Fibroblast of villous mesenchyme (primary cell): ENCODE data around the gene PACS1. TPM values are rescaled to one million over a fixed set of nuclear protein-coding genes. Genes with fewer than 3 reads are reported as not detected.

Experiments
- DNase-seq: peaks from one replicate; pipeline ENCODE4 v3.0.0-alpha.2; 2010; ENCODE audit warnings: low read depth
- H3K4me3 ChIP-seq: 2 replicates; pipeline ENCODE4 v1.5.1; 2011; ENCODE audit warnings: low read depth, mild to moderate bottlenecking, low read length
- CTCF ChIP-seq: IDR thresholded peaks from 2 replicates; pipeline ENCODE4 v1.5.1; 2012; ENCODE audit warnings: low read depth, mild to moderate bottlenecking, low read length; ENCODE audit not compliant: insufficient read depth
- total RNA-seq: library from RNA; depleted of rRNA; stranded (reverse); fragments of >200 nt; gene quantifications from 2 replicates; pipeline ENCODE4 v1.2.3, GENCODE V29; 2012

PACS1 gene
- total RNA-seq, 1 donor: 36.7 TPM

GRCh38 chr11:66070604-66071380 lies 720 bp downstream of the PACS1 start:
- peak overlapping the region; percentile 62 for H3K4me3 ChIP-seq
- DNase-seq: peak; percentile 64
- no peak for TF ChIP-seq CTCF

GRCh38 chr11:66071381-66071801 lies 1.3 kb downstream of the PACS1 start:
- H3K4me3 ChIP-seq: peak overlapping the region; percentile 62
- no peak for DNase-seq
- TF ChIP-seq CTCF: no peak

- no peak for DNase-seq
- no peak for TF ChIP-seq CTCF
- H3K4me3 ChIP-seq: peak overlapping the region; percentile 62
Observed at GRCh38 chr11:66072081-66072480, 2.0 kb downstream of the PACS1 start.

GRCh38 chr11:66072518-66072917 lies 2.4 kb downstream of the PACS1 start:
- H3K4me3 ChIP-seq: peak overlapping the region; percentile 35
- DNase-seq: no peak
- no peak for TF ChIP-seq CTCF

GRCh38 chr11:66073669-66074068 lies 3.6 kb downstream of the PACS1 start:
- no peak for DNase-seq
- H3K4me3 ChIP-seq: no peak overlapping the region
- TF ChIP-seq CTCF: no peak

GRCh38 chr11:66075273-66075672 lies 5.2 kb downstream of the PACS1 start:
- DNase-seq: no peak
- H3K4me3 ChIP-seq: no peak overlapping the region
- no peak for TF ChIP-seq CTCF

- no peak overlapping the region for H3K4me3 ChIP-seq
- DNase-seq: no peak
- TF ChIP-seq CTCF: no peak
Observed at GRCh38 chr11:66076561-66076960, 6.5 kb downstream of the PACS1 start.
